ENCODE measurements around the gene NEK10.

DNA sequence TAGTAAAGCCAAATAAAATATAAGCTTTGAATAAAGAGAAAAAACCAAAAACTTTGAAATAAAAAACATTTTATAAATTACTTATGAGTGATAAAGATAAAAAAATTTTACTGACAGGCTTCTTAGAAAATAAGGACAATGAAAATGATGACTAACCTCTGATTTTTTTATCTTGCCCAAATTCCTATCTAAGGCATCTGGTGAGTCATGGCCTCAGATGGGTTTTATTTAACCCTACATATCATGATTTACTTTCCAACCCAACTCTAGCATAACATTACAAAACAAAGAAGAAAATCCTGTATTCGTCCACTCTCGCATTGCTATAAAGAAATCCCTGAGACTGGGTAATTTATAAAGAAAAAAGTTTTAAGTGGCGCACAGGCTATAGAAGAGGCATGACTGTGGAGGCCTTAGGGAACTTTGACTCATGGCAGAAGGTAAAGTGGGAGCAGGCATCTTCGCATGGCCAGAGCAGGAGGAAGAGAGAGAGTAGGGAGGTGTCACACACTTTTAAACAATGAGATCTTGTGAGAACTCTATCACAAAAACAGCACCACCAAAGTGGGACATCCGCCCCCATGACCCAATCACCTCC, 152.1 kb downstream of the NEK10 start:
- TF ChIP-seq EZH2 (IDR thresholded peaks at IDR 0.05; ENCODE audit: borderline replicate concordance, low read length) = no peak
- TF ChIP-seq, protein P1, sequence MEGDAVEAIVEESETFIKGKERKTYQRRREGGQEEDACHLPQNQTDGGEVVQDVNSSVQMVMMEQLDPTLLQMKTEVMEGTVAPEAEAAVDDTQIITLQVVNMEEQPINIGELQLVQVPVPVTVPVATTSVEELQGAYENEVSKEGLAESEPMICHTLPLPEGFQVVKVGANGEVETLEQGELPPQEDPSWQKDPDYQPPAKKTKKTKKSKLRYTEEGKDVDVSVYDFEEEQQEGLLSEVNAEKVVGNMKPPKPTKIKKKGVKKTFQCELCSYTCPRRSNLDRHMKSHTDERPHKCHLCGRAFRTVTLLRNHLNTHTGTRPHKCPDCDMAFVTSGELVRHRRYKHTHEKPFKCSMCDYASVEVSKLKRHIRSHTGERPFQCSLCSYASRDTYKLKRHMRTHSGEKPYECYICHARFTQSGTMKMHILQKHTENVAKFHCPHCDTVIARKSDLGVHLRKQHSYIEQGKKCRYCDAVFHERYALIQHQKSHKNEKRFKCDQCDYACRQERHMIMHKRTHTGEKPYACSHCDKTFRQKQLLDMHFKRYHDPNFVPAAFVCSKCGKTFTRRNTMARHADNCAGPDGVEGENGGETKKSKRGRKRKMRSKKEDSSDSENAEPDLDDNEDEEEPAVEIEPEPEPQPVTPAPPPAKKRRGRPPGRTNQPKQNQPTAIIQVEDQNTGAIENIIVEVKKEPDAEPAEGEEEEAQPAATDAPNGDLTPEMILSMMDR (IDR thresholded peaks at IDR 0.05; ENCODE audit: low read length) = no peak
